Testis (tissue), 3 donors: Measurements from ENCODE around the gene RSL1D1. TPM values are rescaled to one million over a fixed set of nuclear protein-coding genes. Genes with fewer than 3 reads are reported as not detected.
"Not testable (repeated sequence)": the region's sequence is repeated elsewhere in the genome, so short reads cannot be mapped to it uniquely, and the experiment has no call there.

ENCODE experiments used
- DNase-seq: peaks from one replicate; pipeline ENCODE4 v3.0.0-alpha.2; 2019
- H3K27ac ChIP-seq, 2 donors: fragments of 200-600 bp; sonication (generic); one replicate each; pipeline ENCODE4 v1.5.1; 2019
- H3K27me3 ChIP-seq: fragments of 200-600 bp; sonication (generic); one replicate; pipeline ENCODE4 v1.5.1; 2019
- H3K36me3 ChIP-seq: fragments of 200-600 bp; sonication (generic); one replicate; pipeline ENCODE4 v1.5.1; 2017; ENCODE audit warnings: low read depth; ENCODE audit errors: missing control alignments
- H3K4me1 ChIP-seq: fragments of 200-600 bp; sonication (generic); one replicate; pipeline ENCODE4 v1.5.1; 2019
- H3K4me3 ChIP-seq, 2 donors: fragments of 200-600 bp; sonication (generic); one replicate each; pipeline ENCODE4 v1.5.1; 2017 to 2019
- H3K9me3 ChIP-seq: fragments of 200-600 bp; sonication (generic); one replicate; pipeline ENCODE4 v1.5.1; 2017
- CTCF ChIP-seq, 3 experiments: fragments of 450-650 bp in 2 of 3; fragments of 200-600 bp in 1 of 3; sonication (generic) in 1 of 3; IDR thresholded peaks; one replicate each; pipeline ENCODE4 v1.5.1; 2016 to 2019; ENCODE audit warnings: antibody characterized with exemption in 3 of 3, mild to moderate bottlenecking in 2 of 3, moderate library complexity in 1 of 3
- POLR2A ChIP-seq: fragments of 450-650 bp; IDR thresholded peaks from one replicate; pipeline ENCODE4 v1.6.1; 2017; ENCODE audit warnings: antibody characterized with exemption, mild to moderate bottlenecking, moderate library complexity
- WGBS, 2 donors: methylation state at CpG; one replicate each; pipeline ENCODE4 v1.1.5; 2018; 5-methylcytosine and 5-hydroxymethylcytosine counted together
- intact Hi-C: fragments of 100-400 bp; cut with DNase I; formaldehyde crosslinking; loops from one replicate; pipeline ENCODE4 v1.15.1; 2023; ENCODE audit warnings: low total_unique reads
- polyA plus RNA-seq: library from polyadenylated mRNA; stranded (reverse); fragments of 350-450 nt; fragmentation: Illumina TruSeq; extraction: RNeasy Lipid Tissue Mini Kit (QIAGEN cat#74804); gene quantifications from one replicate; pipeline ENCODE4 v1.2.3, GENCODE V29; 2014; ENCODE audit warnings: low read depth, low replicate concordance; ENCODE audit not compliant: insufficient read depth
- total RNA-seq, 2 donors: library from RNA; depleted of rRNA; stranded (reverse); fragments of >200 nt; gene quantifications; one replicate each; pipeline ENCODE4 v1.2.3, GENCODE V29; 2016

RSL1D1 gene
- total and polyA plus RNA-seq, 3 donors from 2014 or later = 79.3 to 101 (median 97.6) TPM

- no peak overlapping the region for H3K27ac ChIP-seq
- TF ChIP-seq CTCF (IDR thresholded peaks at IDR 0.05) (no peak), POLR2A (no peak)
- intact Hi-C loops = no loop called here
- H3K27me3 ChIP-seq = no peaks in the 10 kb centered on the region
- H3K4me3 ChIP-seq = no peak overlapping the region
- 88 to 91% methylated on average over 10 of the region's 10 CpGs for WGBS, 2 donors
- no peak for DNase-seq
- H3K9me3 ChIP-seq = no peaks in the 10 kb centered on the region
- peaks cover 5% of the 10 kb centered on the region for H3K4me1 ChIP-seq
- H3K36me3 ChIP-seq = no peaks in the 10 kb centered on the region
These were observed 31.5 kb downstream of the RSL1D1 start for GRCh38 chr16:11819798-11820197.

DNA sequence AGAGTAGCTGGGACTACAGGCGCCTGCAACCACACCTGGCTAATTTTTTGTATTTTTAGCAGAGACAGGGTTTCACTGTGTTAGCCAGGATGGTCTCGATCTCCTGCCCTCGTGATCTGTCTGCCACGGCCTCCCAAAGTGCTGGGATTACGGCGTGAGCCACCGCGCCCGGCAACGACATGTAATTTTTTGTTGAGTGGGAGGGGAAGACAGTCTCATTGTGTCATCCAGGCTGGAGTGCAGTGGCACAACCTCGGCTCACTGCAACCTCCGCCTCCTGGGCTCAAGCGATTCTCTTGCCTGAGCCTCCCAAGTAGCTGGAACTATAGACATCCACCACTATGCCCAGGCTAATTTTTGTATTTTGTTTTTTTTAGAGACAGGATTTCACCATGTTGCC lies 32.4 kb downstream of the RSL1D1 start:
- WGBS, 2 donors = 91 to 94% methylated on average over 11 to 13 of the region's 13 CpGs
- not testable (repeated sequence) for DNase-seq

GRCh38 chr16:11816123-11816522 lies 35.2 kb downstream of the RSL1D1 start:
- no peak for DNase-seq
- Histone ChIP-seq H3K27me3 (no peaks in the 10 kb centered on the region), H3K4me3 (no peak overlapping the region), H3K36me3 (no peaks in the 10 kb centered on the region), H3K27ac (no peak overlapping the region), H3K9me3 (no peaks in the 10 kb centered on the region), H3K4me1 (no peaks in the 10 kb centered on the region)
- intact Hi-C loops = no loop called here
- TF ChIP-seq POLR2A = no peak
- TF ChIP-seq CTCF (IDR thresholded peaks at IDR 0.05) = no peak
- WGBS, 2 donors = 80 to 92% methylated on average over 5 of the region's 5 CpGs

More for the DNA sequence above, 32.4 kb downstream of the RSL1D1 start:
- H3K4me1 ChIP-seq, H3K4me3 ChIP-seq, H3K9me3 ChIP-seq, H3K36me3 ChIP-seq, H3K27me3 ChIP-seq, H3K27ac ChIP-seq, intact Hi-C loops: not testable (repeated sequence)

GRCh38 chr16:11814800-11815199 lies 36.5 kb downstream of the RSL1D1 start:
- not testable (repeated sequence) for DNase-seq

DNA sequence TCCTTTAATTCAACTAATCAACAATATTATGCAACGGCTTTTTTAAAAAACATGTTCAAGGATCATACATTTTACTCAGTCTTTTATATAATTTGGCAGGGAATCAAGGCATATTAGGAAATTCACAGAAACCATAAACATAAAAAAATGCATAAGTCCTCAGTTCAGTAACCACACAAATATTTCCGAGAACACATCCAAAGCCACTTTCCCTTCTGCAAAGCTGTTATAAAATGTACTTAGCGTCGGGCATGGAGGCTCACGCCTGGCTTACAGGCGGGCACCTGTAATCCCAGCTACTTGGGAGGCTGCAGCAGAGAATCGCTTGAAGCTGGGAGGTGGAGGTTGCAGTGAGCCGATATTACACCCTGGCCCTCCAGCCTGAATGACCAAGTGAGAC lies 44.6 kb downstream of the RSL1D1 start:
- 71 to 83% methylated on average over 8 of the region's 8 CpGs for WGBS, 2 donors
- intact Hi-C loops = no loop called here
- no peak for TF ChIP-seq CTCF (IDR thresholded peaks at IDR 0.05)
- no peak for TF ChIP-seq POLR2A

More at GRCh38 chr16:11814800-11815199, 36.5 kb downstream of the RSL1D1 start:
- H3K36me3 ChIP-seq, H3K4me3 ChIP-seq, H3K27ac ChIP-seq, intact Hi-C loops, H3K27me3 ChIP-seq, H3K4me1 ChIP-seq, H3K9me3 ChIP-seq: not testable (repeated sequence)
- WGBS, 2 donors = 82 to 88% methylated on average over 3 to 4 of the region's 4 CpGs

DNA sequence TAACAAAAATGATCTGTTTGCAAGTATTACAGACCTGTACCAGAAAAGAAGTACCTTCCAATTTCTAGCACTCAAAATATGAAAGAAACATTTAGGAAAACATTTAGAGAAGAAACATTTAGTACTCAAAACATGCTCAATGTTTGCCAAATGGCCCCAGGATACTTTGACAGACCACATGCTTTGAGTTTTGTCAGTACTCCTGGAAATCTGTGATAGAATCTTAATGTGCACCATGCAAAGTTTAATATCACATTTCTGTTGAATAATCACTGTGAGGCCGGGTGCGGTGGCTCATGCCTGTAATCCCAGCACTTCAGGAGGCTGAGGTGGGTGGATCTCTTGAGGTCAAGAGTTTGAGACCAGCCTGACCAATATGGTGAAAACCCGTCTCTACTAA lies 45.8 kb downstream of the RSL1D1 start:
- no peaks in the 10 kb centered on the region for H3K36me3 ChIP-seq
- intact Hi-C loops = no loop called here
- no peak for DNase-seq
- H3K9me3 ChIP-seq = no peaks in the 10 kb centered on the region
- no peak for TF ChIP-seq CTCF (IDR thresholded peaks at IDR 0.05)
- TF ChIP-seq POLR2A = no peak
- 77 to 91% methylated on average over 3 of the region's 3 CpGs for WGBS, 2 donors
- no peak overlapping the region for H3K27ac ChIP-seq
- H3K4me1 ChIP-seq = no peaks in the 10 kb centered on the region
- no peak overlapping the region for H3K4me3 ChIP-seq
- no peaks in the 10 kb centered on the region for H3K27me3 ChIP-seq

More for the DNA sequence above, 44.6 kb downstream of the RSL1D1 start:
- Histone ChIP-seq H3K27ac (no peak overlapping the region), H3K9me3 (no peaks in the 10 kb centered on the region), H3K36me3 (no peaks in the 10 kb centered on the region), H3K4me3 (no peak overlapping the region), H3K27me3 (no peaks in the 10 kb centered on the region), H3K4me1 (no peaks in the 10 kb centered on the region)
- no peak for DNase-seq
